ENCODE data around the gene GRM1.

DNA sequence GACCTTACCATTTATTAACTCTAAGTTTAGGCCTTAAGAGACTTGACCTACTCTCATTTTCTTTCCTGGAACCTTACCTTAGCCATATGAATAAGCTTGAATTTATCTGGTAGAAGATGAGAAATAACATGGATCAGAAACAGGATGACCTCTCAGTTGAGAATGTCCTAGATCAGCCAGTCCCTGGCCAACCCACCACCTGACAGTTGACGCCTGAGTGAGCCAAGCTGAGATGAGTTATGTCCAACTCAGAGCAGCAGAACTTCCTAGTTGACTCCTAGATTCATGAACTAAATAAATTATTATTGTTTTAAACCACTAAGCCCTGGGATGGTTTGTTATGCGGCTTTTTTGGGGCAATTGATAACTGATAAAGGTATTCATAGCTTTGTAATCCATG is 281.8 kb downstream of the GRM1 start:
- TF ChIP-seq, protein P1, sequence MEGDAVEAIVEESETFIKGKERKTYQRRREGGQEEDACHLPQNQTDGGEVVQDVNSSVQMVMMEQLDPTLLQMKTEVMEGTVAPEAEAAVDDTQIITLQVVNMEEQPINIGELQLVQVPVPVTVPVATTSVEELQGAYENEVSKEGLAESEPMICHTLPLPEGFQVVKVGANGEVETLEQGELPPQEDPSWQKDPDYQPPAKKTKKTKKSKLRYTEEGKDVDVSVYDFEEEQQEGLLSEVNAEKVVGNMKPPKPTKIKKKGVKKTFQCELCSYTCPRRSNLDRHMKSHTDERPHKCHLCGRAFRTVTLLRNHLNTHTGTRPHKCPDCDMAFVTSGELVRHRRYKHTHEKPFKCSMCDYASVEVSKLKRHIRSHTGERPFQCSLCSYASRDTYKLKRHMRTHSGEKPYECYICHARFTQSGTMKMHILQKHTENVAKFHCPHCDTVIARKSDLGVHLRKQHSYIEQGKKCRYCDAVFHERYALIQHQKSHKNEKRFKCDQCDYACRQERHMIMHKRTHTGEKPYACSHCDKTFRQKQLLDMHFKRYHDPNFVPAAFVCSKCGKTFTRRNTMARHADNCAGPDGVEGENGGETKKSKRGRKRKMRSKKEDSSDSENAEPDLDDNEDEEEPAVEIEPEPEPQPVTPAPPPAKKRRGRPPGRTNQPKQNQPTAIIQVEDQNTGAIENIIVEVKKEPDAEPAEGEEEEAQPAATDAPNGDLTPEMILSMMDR (conservative IDR thresholded peaks at IDR 0.05 in 1 of 2, IDR thresholded peaks at IDR 0.05 in 1 of 2; ENCODE audit: extremely low read depth in 1 of 2, insufficient read depth in 1 of 2, low read depth in 1 of 2, low read length in 2 of 2) = no peak
- no peak for TF ChIP-seq EZH2 (IDR thresholded peaks at IDR 0.05; ENCODE audit: borderline replicate concordance, low read length)
